ENCODE measurements around the gene ADARB1.

DNA sequence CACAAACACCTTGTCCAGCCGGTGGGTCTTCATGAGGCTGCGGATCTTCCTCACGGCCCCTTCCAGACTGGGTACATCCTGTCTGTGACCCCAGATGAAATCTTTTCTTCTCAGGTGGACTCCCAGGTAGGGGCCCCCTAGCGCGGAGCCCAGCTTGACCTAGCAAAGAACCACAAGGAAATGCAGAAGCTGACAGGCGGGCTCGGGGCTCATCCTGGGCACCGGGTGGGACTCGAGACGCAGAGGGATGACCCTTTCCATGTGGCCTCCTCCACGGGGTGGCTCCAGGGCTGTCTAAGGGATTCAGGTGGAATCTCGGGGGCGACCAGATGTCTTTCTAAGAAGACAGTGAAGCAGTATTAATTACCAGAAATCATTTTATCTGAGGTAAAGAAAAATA is 195.5 kb downstream of the ADARB1 start:
- TF ChIP-seq POLR2A (IDR thresholded peaks at IDR 0.05): no peak
- TF ChIP-seq, protein P1, sequence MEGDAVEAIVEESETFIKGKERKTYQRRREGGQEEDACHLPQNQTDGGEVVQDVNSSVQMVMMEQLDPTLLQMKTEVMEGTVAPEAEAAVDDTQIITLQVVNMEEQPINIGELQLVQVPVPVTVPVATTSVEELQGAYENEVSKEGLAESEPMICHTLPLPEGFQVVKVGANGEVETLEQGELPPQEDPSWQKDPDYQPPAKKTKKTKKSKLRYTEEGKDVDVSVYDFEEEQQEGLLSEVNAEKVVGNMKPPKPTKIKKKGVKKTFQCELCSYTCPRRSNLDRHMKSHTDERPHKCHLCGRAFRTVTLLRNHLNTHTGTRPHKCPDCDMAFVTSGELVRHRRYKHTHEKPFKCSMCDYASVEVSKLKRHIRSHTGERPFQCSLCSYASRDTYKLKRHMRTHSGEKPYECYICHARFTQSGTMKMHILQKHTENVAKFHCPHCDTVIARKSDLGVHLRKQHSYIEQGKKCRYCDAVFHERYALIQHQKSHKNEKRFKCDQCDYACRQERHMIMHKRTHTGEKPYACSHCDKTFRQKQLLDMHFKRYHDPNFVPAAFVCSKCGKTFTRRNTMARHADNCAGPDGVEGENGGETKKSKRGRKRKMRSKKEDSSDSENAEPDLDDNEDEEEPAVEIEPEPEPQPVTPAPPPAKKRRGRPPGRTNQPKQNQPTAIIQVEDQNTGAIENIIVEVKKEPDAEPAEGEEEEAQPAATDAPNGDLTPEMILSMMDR (IDR thresholded peaks at IDR 0.05): no peak

Measured in tibial nerve (tissue), 3 donors.